HG03196 (cell line): ENCODE results near the gene MAP3K7CL.

Experiments
- ATAC-seq: cut with Tn5 transposase; IDR thresholded peaks from one replicate; pipeline ENCODE4 v1.9.1; 2021; ENCODE audit not compliant: unreplicated experiment

MAP3K7CL gene

DNA sequence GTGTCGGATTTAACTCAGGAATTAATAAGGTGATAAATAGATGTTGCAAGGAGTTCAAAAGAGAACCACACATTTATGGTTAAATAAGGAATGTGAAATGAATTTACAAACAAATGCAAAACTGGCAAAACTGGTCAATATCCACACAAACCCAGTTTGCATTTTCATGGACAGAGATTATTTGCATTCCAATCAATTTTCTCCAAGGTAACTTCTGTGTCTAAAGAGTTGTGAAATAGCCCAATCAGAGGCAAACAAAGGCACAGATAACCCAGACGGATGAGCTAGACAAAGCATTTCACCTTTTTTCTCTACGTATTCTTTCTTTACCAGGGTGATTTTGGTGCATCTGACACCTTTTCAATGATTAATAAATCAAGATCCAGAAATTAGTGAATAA lies 63.9 kb downstream of the MAP3K7CL start:
- no peak for ATAC-seq

DNA sequence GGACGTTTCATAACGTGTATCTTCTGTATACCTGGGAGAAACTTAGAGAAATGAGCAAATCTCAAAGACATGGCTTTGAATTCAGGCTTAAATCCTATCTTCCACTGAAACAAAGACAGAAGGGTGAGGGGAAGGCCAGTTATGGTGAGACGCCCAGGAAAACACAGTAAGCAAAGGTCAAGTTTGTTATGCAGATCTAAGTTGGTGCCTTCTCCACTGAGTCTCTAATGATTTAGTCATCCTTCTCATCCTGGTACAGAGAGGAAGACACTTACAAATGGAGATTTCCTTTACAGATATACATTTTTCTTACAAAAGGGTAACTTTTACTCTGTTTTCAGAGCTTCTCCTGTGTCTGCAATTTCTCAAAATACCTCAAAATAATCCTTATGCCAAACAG lies 64.4 kb downstream of the MAP3K7CL start:
- no peak for ATAC-seq

DNA sequence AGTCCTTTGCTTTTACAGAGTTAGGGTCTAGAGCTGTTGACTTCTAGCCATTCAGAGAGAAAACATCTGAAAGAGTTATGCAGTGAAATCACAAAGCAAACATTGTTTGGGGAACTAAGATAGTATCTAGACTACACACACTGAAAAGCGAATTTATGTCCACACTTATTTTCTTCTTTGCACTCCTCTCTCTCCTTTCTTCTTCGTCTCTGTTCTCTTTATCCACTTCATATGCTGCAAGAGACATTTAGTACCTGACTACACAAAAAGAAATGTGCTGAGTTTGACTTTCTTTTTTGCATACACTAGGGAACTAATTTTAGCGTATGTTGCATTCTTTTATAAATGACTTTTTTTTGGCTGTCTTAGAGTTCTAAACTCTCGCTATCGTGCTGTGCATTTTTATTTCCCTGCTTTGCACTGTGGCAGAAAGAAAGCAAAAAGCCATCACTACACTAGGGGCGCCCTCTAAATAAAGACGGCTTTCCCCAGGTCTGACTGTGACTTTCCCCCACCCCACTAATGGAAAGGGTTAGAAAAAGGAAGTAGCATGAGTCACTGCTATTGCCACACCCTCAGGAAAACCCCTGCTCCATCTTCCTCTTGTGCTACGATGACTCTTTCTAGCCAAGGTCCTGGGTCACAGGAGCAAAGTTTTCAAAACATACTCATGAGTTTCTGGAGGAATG lies 65.7 kb downstream of the MAP3K7CL start:
- ATAC-seq: peak; percentile 92

DNA sequence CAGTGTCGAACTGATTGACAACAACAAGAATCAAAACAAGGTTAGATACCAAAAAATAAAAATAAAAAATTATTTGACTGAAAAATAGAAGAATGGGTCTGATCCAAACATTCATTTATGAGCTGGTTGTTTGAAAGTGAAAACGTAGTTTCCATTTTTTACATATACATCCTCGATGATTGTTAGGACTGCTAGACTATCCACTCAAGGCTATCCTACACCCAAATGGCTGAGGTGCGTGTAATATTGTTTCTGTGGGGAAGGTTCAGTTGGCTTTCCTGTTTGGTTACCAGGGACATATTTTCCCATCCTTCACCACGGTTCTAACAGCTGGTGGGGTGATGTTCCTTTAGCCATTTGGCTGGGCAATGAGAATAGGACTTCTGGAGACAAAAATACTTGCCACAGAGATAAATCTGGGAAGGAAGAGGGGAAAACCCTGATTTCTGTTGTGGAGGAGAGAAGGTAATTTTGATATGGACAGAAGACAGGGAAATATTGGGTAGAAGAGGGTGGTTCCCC lies 66.3 kb downstream of the MAP3K7CL start:
- no peak for ATAC-seq

DNA sequence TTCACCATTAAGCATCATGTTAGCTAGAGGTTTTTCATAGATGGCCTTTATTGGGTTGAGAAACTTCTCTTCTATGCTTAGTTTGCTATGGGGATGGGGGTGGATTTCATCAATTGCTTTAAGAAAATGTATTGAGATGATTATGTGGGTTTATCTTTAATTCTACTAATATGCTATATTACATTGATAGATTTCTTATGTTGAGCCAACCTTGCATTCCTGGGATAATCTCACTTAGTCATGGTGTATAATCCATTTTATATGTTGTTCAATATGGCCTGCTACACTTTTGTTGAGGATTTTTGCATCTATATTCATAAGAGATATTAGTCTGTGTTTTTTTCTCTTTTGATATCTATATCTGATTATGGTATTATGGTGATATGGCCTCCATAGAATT lies 70.7 kb downstream of the MAP3K7CL start:
- no peak for ATAC-seq

DNA sequence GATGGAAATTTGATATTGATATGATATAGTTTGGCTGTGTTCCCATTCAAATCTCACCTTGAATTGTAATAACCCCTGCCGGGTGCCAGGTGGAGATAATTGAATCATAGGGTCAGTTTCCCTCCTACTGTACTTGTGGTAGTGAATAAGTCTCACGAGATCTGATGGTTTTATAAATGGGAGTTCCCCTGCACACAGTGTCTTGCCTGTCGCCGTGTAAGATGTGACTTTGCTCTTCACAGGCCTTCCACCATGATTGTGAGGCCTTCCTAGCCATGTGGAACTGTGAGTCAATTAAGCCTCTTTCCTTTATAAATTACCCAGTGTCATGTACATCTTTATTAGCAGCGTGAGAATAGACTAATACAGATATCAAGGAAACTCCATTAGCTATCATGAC lies 74.6 kb downstream of the MAP3K7CL start:
- ATAC-seq: no peak

DNA sequence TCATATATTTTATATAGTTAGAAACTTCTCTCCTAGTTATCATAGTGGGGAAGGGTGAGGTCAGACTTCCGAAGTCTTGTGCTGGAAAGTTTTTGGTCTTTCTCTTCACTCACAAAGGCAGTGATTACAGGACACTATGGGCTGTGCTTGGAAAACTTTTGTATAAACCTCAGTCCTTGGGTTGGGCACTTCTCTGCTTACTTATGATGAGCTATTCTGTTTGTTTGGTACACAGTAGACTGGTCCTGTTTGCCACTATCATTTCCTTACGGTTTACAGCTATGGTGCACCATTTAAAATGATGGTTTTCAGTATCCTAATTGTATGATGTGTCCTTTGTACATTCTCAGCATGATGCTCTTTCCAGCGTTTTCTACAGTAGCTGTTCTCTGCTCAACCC lies 75.5 kb downstream of the MAP3K7CL start:
- no peak for ATAC-seq

DNA sequence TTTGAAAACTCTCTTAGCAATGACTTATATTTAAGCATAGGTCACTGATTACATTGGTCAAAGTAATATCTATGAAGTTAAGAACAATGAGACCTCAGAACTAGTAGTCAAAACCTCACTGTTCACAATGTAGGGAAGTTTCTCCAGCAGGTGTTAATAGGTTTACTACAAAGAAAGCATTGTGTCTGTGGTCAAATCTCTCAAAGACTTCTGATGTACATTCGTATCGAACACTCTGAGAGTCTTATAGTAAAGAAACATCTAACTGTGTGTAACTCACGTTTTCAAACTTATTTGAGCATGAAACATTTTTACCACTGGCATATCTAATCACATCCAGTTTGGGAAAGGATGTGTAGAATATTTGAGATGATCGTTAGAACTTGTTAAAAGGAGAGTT lies 76.0 kb downstream of the MAP3K7CL start:
- no peak for ATAC-seq

DNA sequence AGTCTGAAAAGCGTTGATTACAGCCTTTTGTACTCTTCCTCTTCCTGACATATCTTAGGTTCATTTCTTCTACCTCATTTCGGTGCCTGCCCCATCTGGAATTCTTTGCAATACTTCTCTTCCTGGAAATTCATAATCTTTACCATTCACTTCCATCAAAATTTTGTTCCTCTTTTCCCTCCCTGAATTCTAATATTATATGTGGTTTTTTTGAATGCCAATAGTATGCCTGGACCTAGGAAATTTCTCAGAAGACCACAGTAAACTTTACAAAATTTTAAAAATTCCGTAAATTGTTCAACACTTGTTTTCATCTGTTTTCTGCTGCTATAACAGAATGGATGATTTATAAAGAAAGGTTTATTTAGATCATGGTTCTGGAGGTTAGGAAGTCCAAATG lies 76.8 kb downstream of the MAP3K7CL start:
- no peak for ATAC-seq

DNA sequence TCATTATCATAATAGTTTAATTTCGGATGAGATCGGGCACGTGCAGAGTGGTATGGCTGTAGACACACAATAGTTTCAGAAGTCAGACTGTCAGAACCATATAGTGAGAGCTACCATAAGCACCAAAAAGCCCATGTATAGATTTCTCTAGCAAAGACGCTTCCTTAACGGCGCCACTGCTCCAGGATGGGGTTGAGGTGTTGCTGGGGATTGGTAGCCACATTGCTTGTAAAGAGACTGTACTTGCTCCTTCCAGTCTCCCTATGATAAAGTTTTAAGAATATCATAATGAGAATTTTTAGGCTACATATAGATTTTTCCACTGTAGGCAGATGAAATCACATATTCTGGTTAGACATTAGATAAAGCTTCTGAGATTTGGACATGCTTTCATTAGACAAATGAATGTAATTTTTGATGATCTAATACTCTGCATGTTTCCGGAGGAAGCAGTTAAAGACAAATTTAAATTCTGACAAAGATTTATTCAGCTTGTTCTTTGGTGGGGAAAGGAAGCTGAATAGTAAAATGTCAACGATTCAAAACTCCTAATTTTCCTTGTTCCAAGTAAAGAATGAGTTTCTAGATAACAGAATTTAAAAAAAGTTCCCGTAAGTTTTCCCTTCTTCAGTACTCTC lies 77.7 kb downstream of the MAP3K7CL start:
- ATAC-seq: no peak

DNA sequence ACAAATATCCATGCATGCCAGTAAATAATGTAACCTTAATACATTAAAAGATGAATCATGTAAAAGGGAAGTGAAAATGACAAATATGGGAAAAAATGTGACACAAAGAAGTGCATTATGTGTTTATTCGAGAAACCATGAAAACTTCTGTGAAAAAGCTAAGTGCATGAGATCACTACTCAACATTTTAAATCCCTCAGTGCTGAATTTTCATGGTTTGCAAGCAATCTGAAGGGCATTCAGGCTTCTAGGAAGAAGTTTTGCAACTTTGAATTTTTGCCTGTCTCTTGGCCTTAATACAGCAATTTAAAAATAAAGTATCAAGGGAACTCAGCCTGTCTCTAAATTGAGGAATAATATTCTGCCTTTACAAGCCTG lies 78.2 kb downstream of the MAP3K7CL start:
- ATAC-seq: no peak

DNA sequence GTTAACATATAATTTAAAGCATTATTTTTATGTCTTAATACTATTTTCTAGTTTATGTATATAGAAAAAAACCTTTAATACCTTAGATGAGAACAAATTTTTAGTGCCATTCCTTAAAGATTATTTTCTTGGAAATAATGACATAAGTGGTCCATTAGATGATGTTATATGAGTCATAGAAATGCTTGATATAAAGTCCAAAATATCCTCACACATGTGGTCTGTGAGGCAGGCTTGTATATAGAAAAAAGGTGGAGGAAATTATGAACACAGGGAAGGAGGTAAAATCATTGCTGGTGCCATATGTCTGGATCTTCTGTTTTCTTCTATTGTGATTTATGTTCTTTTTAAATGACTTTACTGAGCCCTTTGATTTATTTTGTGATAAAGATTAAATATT lies 79.3 kb downstream of the MAP3K7CL start:
- ATAC-seq: no peak

DNA sequence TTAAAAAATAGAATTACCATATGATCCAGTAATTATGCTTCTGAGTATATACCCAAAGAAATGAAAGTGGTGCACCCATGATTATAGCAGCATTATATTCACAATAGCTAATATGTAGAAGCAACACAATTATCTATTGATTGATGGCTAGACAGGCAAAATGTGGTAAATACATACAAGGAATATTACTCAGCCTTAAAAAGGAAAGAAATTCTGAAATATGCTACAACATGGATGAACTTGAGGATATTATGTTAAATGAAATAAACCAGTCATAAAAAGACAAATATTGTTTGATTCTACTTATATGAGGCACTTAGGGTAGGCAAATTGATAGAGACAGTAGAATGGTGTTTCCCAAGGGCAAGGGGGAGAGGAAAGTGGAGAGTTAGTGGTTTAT lies 80.8 kb downstream of the MAP3K7CL start:
- no peak for ATAC-seq

DNA sequence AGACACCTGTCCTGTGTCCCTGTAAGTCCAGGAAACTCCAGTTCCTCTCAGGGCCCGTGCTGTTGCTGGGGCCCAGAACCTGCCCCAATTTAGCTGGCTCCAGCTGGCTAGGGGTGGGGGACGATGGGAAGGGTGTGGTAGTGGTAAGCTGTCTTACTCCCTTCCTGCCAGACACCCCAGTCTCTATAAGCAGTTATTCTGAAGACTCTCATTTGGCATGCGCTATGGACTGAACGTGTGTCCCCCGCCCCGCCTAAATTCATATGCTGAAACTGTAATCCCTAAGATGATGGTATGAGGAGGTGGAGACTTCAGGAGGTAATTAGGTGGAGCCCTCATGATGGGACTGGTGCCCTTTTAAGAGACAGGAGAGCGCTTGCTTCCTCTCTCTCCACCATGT lies 82.0 kb downstream of the MAP3K7CL start:
- ATAC-seq: no peak

DNA sequence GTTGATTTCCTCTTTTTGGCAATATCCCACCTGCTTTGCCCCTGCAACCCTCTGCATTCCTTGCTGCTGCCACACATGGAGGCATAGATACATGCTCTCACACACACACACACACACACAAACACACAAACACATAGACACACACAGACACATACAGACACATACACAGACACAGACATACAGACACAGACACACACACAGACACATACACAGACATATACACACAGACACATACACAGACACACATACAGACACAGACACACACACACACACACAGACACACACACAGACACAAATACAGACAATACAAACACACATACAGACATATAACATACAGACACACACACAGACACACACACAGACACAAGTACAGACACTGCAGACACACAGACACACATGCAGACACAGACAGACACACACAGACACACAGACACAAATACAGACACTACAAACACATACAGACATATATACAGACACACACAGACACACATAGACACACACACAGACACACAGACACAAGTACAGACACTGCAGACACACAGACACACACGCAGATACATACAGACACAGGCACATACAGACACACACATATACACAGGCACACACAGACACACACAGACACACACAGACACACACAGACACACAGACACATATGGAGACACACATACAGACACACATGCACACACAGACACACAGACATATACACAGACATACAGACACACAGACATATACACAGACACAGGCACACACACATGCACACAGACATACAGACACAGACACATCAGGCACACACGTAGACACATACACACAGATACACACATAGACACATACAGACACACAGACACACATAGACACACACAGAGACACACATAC lies 83.3 kb downstream of the MAP3K7CL start:
- no peak for ATAC-seq

DNA sequence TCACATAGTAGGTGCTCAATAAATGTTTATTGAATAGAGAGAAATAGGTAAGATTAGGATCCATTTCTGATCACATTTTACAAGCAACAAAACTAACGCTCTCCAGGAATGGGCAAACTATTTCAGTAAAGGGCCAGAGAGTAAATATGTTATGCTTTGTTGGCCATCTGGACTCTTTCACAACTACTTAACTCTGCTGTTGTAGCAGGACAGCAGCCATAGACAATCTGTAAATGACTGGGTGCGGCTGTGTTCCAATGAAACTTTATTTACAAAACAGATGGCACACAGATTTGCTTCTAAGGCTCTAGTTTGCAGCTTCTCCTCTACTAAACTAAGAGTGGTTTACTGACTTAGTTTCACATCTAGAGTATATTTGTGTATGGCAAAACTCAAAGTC lies 85.3 kb downstream of the MAP3K7CL start:
- no peak for ATAC-seq

DNA sequence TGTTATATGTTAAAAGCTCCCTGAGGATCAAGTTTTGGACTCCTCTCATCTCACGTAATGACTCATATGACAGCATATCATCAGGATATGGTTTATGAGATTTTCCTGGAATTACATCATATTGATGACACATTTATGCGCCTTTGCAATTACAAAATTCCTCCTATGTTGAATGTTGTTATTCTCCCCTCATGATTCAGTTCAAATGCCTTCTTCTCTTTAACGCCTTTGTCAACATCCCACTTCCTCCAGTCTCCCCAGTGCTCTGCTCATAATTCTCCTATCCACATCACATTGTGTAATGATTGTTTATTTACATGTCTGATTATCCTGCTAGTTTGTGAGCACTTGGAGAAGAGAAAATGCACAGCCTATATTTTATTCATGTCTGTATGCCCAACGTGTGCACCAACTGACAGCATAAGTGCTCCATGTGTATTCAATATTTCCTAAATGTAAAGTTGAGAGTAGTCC lies 87.4 kb downstream of the MAP3K7CL start:
- no peak for ATAC-seq

DNA sequence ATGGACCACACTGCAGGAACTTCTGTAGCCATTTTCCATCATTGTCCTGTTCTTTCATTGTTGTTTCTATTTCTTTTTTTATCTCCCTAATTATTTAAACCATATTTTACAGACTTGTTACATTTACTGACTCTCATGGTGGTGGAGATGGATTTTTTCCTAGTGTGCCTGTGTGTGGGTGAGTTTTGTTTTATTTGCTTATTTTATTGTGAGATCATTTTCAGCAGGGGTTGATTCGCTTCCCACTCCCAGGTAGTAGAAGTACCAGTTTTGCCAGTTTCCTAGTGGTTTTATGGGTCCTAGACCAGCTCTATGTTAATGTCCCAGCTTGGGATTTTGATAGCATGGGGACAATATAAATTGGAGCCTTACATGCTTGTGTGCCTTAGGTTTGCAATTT lies 88.3 kb downstream of the MAP3K7CL start:
- ATAC-seq: no peak

DNA sequence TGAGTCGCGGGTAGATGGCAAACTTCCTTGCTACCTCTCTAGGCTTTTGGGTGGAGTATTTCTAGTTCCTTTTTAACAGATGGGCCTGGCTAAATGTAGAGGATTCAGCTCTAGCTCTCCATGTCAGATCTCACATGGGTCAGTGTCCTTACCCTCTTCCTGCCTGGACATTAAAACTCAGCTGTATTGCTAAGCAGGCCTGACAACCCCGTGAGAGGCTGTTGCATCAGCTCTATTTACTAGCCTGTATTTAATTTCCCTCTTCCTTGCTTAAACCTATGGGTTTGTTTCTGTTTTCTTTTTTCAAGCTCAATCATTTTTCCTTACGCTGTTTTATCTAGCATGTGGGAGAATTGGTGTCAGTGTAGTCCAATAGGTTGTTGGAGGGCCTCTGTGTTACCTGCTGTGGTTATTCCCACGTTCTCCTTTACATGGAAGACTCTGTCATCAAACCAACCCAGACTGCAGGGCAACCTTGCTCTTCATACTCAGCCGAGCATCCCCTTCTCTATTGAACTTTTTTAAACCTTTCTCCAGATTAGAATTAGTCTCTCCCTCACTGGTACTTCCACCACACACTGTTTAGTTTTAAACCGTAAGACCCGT lies 88.8 kb downstream of the MAP3K7CL start:
- ATAC-seq: no peak

DNA sequence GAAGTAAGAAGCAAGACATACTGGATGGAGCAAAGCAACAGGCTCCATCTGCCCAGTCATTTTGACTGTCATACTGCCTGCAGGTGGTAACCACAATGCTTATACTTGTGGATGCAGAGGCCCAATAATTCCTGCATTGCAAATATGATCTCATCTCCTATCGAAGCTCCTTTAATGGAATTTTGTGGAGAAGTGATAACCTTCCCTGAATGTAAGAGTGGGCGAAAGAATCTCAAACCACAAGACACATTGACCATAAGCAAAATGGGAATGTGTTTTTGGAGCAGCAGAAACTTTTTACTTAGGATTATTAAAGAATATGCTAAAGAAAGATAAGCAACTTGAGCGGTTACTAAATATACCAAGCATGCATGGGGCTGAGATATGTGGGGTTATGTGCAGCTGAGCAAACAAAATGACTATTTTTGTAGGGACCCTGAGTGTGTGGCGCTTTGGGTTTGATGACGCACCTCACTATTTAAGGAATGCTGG lies 90.9 kb downstream of the MAP3K7CL start:
- no peak for ATAC-seq

DNA sequence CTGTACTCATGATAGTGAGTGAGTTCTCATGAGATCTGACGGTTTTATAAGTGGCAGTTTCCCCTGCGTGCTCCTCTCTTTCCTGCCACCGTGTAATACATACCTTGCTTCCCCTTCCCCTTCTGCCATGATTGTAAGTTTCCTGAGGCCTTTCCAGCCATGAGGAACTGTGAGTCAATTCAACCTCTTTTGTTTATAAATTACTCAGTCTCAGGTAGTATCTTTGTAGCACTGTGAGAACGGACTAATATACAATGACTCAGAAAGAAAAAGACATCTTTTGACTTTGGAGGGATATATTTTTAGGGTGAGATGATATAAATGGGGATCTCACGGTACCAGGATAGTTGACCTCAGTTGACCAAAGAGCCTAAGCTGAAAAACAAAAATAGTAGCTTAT lies 93.6 kb downstream of the MAP3K7CL start:
- ATAC-seq: no peak
